Neural crest cell (in vitro differentiated cells): Measurements from ENCODE around the gene GNAQ. TPM values are rescaled to one million over a fixed set of nuclear protein-coding genes. Genes with fewer than 3 reads are reported as not detected.

Experiments
- DNase-seq: peaks from one replicate; pipeline ENCODE4 v3.0.0; 2021; ENCODE audit warnings: low read depth, mixed read lengths, low spot score
- H3K27ac Mint-ChIP-seq: one replicate; pipeline ENCODE4 v1.8.0; 2021; ENCODE audit warnings: mild to moderate bottlenecking, mixed read lengths; ENCODE audit not compliant: unreplicated experiment
- H3K27me3 Mint-ChIP-seq: 2 replicates; pipeline ENCODE4 v1.8.0; 2021; ENCODE audit warnings: low read depth, mild to moderate bottlenecking, mixed read lengths
- H3K36me3 Mint-ChIP-seq: 2 replicates; pipeline ENCODE4 v1.8.0; 2021; ENCODE audit warnings: low read depth, mild to moderate bottlenecking, mixed read lengths
- H3K4me1 Mint-ChIP-seq: 2 replicates; pipeline ENCODE4 v1.8.0; 2021; ENCODE audit warnings: mixed read lengths
- H3K4me3 Mint-ChIP-seq: one replicate; pipeline ENCODE4 v1.8.0; 2021; ENCODE audit warnings: mild to moderate bottlenecking, mixed read lengths
- H3K9me3 Mint-ChIP-seq: 2 replicates; pipeline ENCODE4 v1.8.0; 2021; ENCODE audit warnings: mixed read lengths
- total RNA-seq: library from RNA; stranded (reverse); gene quantifications from 2 replicates; pipeline ENCODE4 v1.2.1, GENCODE V29; 2021
- TF ChIP-seq, protein P1 (sequence below): fragments of 200-600 bp; sonication (generic); conservative IDR thresholded peaks from 2 replicates; pipeline ENCODE4 v1.5.0; 2021; ENCODE audit warnings: antibody characterized with exemption, mild to moderate bottlenecking

The GNAQ gene
- total RNA-seq, 1 donor from 2014 or later, result 53.3 TPM

DNA sequence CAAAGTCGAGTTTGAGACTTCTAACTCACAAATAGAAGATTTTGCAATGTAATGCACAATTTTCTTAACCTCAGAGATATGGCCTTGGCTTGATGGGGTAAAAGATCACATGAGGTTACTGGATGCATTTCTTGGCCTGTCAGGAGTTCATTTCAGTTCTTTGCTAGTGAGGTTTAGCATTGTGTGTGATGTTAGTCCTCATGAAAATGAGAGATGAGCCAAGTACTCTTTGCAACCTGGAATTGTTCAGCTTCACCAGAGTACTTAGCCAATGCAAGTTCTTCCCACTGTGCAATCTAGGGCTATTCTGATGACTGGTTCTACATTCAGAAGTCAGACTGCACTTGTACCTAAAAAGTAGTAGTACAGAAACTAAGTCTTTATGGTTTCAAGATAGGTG, 24.9 kb downstream of the GNAQ start:
- peaks cover 3% of the 10 kb centered on the region for H3K9me3 Mint-ChIP-seq
- TF ChIP-seq, protein P1, sequence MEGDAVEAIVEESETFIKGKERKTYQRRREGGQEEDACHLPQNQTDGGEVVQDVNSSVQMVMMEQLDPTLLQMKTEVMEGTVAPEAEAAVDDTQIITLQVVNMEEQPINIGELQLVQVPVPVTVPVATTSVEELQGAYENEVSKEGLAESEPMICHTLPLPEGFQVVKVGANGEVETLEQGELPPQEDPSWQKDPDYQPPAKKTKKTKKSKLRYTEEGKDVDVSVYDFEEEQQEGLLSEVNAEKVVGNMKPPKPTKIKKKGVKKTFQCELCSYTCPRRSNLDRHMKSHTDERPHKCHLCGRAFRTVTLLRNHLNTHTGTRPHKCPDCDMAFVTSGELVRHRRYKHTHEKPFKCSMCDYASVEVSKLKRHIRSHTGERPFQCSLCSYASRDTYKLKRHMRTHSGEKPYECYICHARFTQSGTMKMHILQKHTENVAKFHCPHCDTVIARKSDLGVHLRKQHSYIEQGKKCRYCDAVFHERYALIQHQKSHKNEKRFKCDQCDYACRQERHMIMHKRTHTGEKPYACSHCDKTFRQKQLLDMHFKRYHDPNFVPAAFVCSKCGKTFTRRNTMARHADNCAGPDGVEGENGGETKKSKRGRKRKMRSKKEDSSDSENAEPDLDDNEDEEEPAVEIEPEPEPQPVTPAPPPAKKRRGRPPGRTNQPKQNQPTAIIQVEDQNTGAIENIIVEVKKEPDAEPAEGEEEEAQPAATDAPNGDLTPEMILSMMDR, result no peak
- H3K27me3 Mint-ChIP-seq, result no peaks in the 10 kb centered on the region
- DNase-seq, result no peak
- H3K36me3 Mint-ChIP-seq, result peaks cover 5% of the 10 kb centered on the region
- no peak overlapping the region for H3K27ac Mint-ChIP-seq
- H3K4me1 Mint-ChIP-seq, result peaks cover 37% of the 10 kb centered on the region
- no peak overlapping the region for H3K4me3 Mint-ChIP-seq

DNA sequence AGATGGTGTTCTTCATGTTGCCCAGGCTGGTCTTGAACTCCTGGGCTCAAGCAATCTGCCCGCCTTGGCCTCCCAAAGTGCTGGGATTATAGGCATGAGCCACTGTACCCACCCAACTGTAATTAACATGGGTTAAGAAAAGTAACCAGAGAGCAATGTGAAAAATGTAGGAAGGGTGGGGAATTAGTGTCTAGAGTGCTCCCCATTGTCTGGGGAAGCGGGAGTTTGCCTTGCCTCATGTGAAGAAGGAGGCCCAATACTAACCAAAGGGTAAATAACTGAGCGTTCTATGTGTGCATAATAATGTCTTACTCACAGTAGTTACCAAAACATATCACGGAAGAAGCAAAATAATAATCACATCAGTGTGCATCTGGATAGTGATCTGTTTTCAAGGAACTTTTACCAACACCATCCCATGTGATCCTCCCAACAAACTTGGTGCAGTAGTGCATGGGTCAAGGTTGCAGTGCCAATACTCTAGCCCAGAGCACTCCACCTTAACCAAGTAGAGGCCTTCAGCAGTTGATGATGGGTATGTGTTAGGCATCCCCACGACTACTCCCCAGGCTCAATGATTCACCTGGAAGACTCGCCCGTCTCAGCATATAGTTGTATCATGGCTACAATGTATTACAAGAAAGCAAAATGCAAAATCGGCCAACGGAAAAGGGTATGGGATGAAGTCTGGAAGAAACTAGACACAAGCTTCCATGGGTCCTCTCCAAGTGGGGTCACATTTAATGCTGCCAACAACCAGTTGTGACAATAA, 26.2 kb downstream of the GNAQ start:
- no peak for DNase-seq
- Mint-ChIP-seq H3K27ac (no peak overlapping the region), H3K4me1 (peaks cover 27% of the 10 kb centered on the region), H3K27me3 (no peaks in the 10 kb centered on the region), H3K36me3 (peaks cover 5% of the 10 kb centered on the region), H3K4me3 (no peak overlapping the region), H3K9me3 (peaks cover 3% of the 10 kb centered on the region)
- TF ChIP-seq, protein P1, result no peak

DNA sequence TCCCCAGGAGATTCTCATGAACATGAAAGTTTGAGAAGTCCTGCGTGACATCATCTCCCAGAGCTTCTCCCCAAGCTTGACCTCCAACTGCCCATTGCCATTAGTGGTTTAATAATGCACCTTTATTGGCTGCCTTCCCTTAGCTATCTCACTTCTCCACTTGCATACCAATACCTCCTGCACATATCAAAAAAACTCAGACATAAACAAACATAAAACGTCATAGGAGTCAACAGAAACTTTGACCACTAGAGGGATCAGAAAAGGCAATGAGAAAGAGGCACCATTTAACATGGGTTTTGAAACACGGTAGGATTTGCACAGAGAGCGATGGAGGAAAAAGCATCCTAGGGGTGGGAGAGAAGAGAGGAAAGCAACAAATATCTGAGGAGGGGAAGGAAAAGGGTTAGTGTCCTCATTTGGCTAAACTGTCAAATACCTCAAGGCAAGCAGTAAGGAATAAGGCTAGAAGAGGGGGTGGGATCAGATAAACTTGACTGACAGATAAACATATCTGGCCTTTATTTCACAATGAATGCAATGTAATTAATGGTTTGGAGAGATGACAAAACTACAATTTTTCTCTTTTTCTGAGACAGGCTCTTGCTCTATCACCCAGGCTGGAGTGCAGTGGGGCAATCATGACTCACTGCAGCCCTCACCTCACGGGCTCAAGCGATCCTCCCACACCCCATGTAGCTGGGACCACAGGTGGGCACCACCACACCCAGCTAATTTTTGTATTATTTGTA, 27.0 kb downstream of the GNAQ start:
- Mint-ChIP-seq H3K9me3 (peaks cover 3% of the 10 kb centered on the region), H3K27me3 (no peaks in the 10 kb centered on the region), H3K27ac (no peak overlapping the region), H3K4me3 (no peak overlapping the region), H3K36me3 (peaks cover 5% of the 10 kb centered on the region), H3K4me1 (peaks cover 25% of the 10 kb centered on the region)
- DNase-seq, result no peak
- TF ChIP-seq, protein P1, result peak; percentile 53

DNA sequence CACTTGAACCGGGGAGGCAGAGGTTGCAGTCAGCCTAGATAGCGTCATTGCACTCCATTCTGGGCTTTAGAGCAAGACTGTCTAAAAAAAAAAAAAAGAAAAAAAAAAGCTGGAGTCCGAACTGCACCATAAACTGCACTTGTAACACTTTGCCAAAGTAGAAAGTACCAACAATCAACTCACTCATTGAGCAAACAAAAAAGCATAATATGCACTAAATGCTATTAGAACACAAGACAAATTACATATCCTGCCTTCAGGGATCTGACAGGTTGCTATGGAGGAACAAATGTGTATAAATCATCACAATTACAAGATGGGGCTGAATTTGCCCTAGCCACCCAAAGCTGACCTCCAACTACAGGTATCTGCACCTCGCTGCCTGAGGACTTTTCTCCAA, 27.9 kb downstream of the GNAQ start:
- H3K27me3 Mint-ChIP-seq, result no peaks in the 10 kb centered on the region
- TF ChIP-seq, protein P1, result no peak
- peaks cover 5% of the 10 kb centered on the region for H3K36me3 Mint-ChIP-seq
- no peak overlapping the region for H3K27ac Mint-ChIP-seq
- no peak overlapping the region for H3K4me3 Mint-ChIP-seq
- peaks cover 3% of the 10 kb centered on the region for H3K9me3 Mint-ChIP-seq
- peaks cover 32% of the 10 kb centered on the region for H3K4me1 Mint-ChIP-seq
- DNase-seq, result no peak

DNA sequence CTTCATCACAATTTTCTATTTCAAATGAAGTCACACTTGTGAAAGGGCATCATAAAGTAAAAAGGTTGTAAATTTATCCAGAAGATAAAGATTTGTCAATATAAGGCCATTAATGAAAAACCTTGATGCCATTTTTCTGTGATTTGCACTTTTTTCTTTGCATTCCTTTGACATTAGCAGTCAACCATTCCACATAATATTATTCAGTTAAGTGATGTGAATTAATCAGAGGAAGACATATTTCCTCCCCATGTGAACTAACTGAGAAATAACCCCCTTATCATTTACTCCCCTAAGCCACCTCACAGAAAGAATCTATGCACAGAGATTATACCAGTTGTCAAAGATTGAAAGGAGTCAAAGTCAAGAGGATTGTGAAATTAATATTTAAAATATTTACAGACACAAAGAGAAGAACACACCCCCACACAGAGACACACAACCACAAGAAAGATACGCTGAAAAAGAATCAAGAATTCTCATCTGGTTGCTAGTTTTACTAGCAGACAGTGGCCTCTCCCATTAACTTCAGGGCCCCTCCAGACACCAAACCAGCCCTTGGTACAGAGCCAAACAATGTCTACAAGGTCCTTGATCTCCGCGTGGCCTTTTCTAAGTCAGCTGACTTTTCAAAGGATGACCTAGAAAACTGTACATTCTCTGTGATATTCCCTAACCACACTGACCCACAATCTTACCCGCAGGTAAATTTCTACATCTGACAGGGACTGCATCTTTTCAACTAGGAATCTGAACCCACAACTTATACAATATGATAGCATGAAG, 29.5 kb downstream of the GNAQ start:
- no peak for DNase-seq
- Mint-ChIP-seq H3K27me3 (no peaks in the 10 kb centered on the region), H3K27ac (no peak overlapping the region), H3K36me3 (peaks cover 5% of the 10 kb centered on the region), H3K4me3 (no peak overlapping the region), H3K4me1 (peaks cover 41% of the 10 kb centered on the region), H3K9me3 (peaks cover 3% of the 10 kb centered on the region)
- TF ChIP-seq, protein P1, result no peak
